ENCODE results near the gene ELP2. TPM values are rescaled to one million over a fixed set of nuclear protein-coding genes. Genes with fewer than 3 reads are reported as not detected.

ELP2 gene
- total RNA-seq, 1 donor from 2014 or later, result 89.9 TPM

DNA sequence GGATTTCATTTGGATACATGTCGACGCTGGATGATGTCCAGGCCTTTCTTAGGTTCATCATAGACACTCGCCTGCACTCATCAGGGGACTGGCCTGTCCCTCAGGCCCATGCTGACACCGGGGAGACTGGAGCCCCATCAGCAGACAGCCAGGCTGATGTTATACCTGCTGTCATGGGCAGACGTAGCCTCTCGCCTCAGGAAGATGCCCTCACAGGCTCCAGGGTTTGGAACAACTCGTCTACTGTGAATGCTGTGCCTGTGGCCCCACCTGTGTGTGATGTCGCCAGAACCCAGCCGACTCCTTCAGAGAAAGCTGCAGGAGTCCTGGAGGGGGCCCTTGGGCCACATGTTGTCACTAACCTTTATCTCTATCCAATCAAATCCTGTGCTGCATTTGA lies 85.9 kb downstream of the ELP2 start:
- H3K4me3 Mint-ChIP-seq (ENCODE audit: unreplicated experiment), result no peak overlapping the region
- TF ChIP-seq, protein P1, sequence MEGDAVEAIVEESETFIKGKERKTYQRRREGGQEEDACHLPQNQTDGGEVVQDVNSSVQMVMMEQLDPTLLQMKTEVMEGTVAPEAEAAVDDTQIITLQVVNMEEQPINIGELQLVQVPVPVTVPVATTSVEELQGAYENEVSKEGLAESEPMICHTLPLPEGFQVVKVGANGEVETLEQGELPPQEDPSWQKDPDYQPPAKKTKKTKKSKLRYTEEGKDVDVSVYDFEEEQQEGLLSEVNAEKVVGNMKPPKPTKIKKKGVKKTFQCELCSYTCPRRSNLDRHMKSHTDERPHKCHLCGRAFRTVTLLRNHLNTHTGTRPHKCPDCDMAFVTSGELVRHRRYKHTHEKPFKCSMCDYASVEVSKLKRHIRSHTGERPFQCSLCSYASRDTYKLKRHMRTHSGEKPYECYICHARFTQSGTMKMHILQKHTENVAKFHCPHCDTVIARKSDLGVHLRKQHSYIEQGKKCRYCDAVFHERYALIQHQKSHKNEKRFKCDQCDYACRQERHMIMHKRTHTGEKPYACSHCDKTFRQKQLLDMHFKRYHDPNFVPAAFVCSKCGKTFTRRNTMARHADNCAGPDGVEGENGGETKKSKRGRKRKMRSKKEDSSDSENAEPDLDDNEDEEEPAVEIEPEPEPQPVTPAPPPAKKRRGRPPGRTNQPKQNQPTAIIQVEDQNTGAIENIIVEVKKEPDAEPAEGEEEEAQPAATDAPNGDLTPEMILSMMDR (IDR thresholded peaks at IDR 0.05), result no peak
- DNase-seq (ENCODE audit: extremely low spot score, unreplicated experiment), result peak; percentile 73
- H3K27ac Mint-ChIP-seq (ENCODE audit: unreplicated experiment), result no peak overlapping the region
- no peaks in the 10 kb centered on the region for H3K27me3 Mint-ChIP-seq (ENCODE audit: unreplicated experiment)
- peaks cover 7% of the 10 kb centered on the region for H3K36me3 Mint-ChIP-seq (ENCODE audit: unreplicated experiment)
- H3K4me1 Mint-ChIP-seq (ENCODE audit: unreplicated experiment), result peaks cover 15% of the 10 kb centered on the region
- no peaks in the 10 kb centered on the region for H3K9me3 Mint-ChIP-seq (ENCODE audit: unreplicated experiment)

DNA sequence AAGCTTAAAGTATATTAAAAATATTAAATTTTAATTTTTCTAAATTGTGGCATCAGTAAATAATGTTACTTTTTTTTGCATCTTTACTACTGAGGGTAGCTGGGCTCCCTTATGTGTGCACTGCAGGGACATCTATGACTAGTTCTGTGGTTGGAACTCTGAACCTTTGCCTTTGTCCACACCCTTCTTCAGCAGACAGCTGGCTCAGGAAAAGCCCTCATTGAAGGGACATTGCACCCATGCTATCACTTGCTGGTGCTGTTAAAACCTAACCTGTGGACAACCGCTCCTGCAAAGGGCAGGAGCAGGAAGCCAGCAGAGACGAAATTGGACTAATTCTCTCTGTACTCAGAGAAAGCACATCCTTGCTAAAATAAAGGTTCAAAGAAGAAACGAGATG lies 87.6 kb downstream of the ELP2 start:
- H3K36me3 Mint-ChIP-seq (ENCODE audit: unreplicated experiment), result peaks cover 9% of the 10 kb centered on the region
- peaks cover 12% of the 10 kb centered on the region for H3K4me1 Mint-ChIP-seq (ENCODE audit: unreplicated experiment)
- H3K27me3 Mint-ChIP-seq (ENCODE audit: unreplicated experiment), result no peaks in the 10 kb centered on the region
- no peak for DNase-seq (ENCODE audit: extremely low spot score, unreplicated experiment)
- H3K27ac Mint-ChIP-seq (ENCODE audit: unreplicated experiment), result no peak overlapping the region
- no peak overlapping the region for H3K4me3 Mint-ChIP-seq (ENCODE audit: unreplicated experiment)
- H3K9me3 Mint-ChIP-seq (ENCODE audit: unreplicated experiment), result no peaks in the 10 kb centered on the region
- TF ChIP-seq, protein P1 (IDR thresholded peaks at IDR 0.05), result no peak

DNA sequence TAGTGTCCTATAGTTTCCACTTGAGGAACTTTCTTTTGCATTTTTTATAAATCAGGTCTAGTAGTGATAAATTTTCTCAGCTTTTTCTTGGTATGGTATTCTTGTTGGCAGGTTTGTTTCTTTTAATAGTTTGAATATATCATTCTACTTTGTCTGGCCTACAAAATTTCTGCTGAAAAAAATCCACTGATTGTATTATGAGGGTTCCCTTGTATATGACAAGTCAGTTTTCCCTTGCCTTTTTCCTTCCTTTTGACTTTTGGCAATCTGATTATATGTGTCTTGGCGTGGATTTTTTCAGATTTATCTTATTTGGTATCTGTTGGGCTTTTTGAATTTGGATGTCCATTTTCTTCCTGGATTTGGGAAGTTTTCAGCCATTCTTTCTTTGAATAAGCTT lies 99.5 kb downstream of the ELP2 start:
- no peak overlapping the region for H3K27ac Mint-ChIP-seq (ENCODE audit: unreplicated experiment)
- DNase-seq (ENCODE audit: extremely low spot score, unreplicated experiment), result no peak
- no peak overlapping the region for H3K4me3 Mint-ChIP-seq (ENCODE audit: unreplicated experiment)
- peaks cover 37% of the 10 kb centered on the region for H3K36me3 Mint-ChIP-seq (ENCODE audit: unreplicated experiment)
- no peaks in the 10 kb centered on the region for H3K27me3 Mint-ChIP-seq (ENCODE audit: unreplicated experiment)
- H3K9me3 Mint-ChIP-seq (ENCODE audit: unreplicated experiment), result peaks cover 37% of the 10 kb centered on the region
- no peaks in the 10 kb centered on the region for H3K4me1 Mint-ChIP-seq (ENCODE audit: unreplicated experiment)
- TF ChIP-seq, protein P1 (IDR thresholded peaks at IDR 0.05), result no peak

Other genes with a start within 250 kb of the ELP2 start
- gene RPRD1A, start 62.3 kb upstream of the ELP2 start, total RNA-seq, result 34.9 and 41.9 TPM in 2 replicates
- 75.8 and 79.2 TPM in 2 replicates for gene SLC39A6, start 559 bp upstream of the ELP2 start, total RNA-seq
- 5.2 and 5.5 TPM in 2 replicates for gene MOCOS, start 57.6 kb downstream of the ELP2 start, total RNA-seq
- gene FHOD3, start 167.8 kb downstream of the ELP2 start, total RNA-seq, result 0.73 and 1.2 TPM in 2 replicates